ENCODE measurements around the gene GRIA3.

GRIA3 gene

GRCh38 chrX:123313486-123313885 lies 129.4 kb downstream of the GRIA3 start:
- no peak overlapping the region for H3K4me3 ChIP-seq (ENCODE audit: low read depth, low read length)
- TF ChIP-seq MAX (IDR thresholded peaks at IDR 0.05; ENCODE audit: low read depth, low read length) (no peak), CTCF (IDR thresholded peaks at IDR 0.05; ENCODE audit: low read depth, low read length) (no peak), MYC (IDR thresholded peaks at IDR 0.05; ENCODE audit: low read depth, low read length) (no peak), POLR2A (IDR thresholded peaks at IDR 0.05; ENCODE audit: extremely low read depth, insufficient read length) (no peak)
- DNase-seq (ENCODE audit: low read depth): no peak

- H3K4me3 ChIP-seq (ENCODE audit: low read depth, low read length): no peak overlapping the region
- no peak for DNase-seq (ENCODE audit: low read depth)
- TF ChIP-seq CTCF (IDR thresholded peaks at IDR 0.05; ENCODE audit: low read depth, low read length) (no peak), POLR2A (IDR thresholded peaks at IDR 0.05; ENCODE audit: extremely low read depth, insufficient read length) (no peak), MAX (IDR thresholded peaks at IDR 0.05; ENCODE audit: low read depth, low read length) (no peak), MYC (IDR thresholded peaks at IDR 0.05; ENCODE audit: low read depth, low read length) (no peak)
Observed at GRCh38 chrX:123320622-123321021, 136.5 kb downstream of the GRIA3 start.

GRCh38 chrX:123322536-123322935 lies 138.5 kb downstream of the GRIA3 start:
- no peak for DNase-seq (ENCODE audit: low read depth)
- H3K4me3 ChIP-seq (ENCODE audit: low read depth, low read length): no peak overlapping the region
- no peak for TF ChIP-seq MAX (IDR thresholded peaks at IDR 0.05; ENCODE audit: low read depth, low read length)
- TF ChIP-seq CTCF (IDR thresholded peaks at IDR 0.05; ENCODE audit: low read depth, low read length): no peak
- no peak for TF ChIP-seq POLR2A (IDR thresholded peaks at IDR 0.05; ENCODE audit: extremely low read depth, insufficient read length)
- TF ChIP-seq MYC (IDR thresholded peaks at IDR 0.05; ENCODE audit: low read depth, low read length): no peak

- no peak overlapping the region for H3K4me3 ChIP-seq (ENCODE audit: low read depth, low read length)
- DNase-seq (ENCODE audit: low read depth): no peak
- TF ChIP-seq MAX (IDR thresholded peaks at IDR 0.05; ENCODE audit: low read depth, low read length) (no peak), MYC (IDR thresholded peaks at IDR 0.05; ENCODE audit: low read depth, low read length) (no peak), CTCF (IDR thresholded peaks at IDR 0.05; ENCODE audit: low read depth, low read length) (no peak), POLR2A (IDR thresholded peaks at IDR 0.05; ENCODE audit: extremely low read depth, insufficient read length) (no peak)
Observed at GRCh38 chrX:123324625-123325024, 140.5 kb downstream of the GRIA3 start.

GRCh38 chrX:123330229-123330942 lies 146.3 kb downstream of the GRIA3 start:
- TF ChIP-seq MYC (IDR thresholded peaks at IDR 0.05; ENCODE audit: low read depth, low read length) (no peak), POLR2A (IDR thresholded peaks at IDR 0.05; ENCODE audit: extremely low read depth, insufficient read length) (no peak), CTCF (IDR thresholded peaks at IDR 0.05; ENCODE audit: low read depth, low read length) (no peak), MAX (IDR thresholded peaks at IDR 0.05; ENCODE audit: low read depth, low read length) (no peak)
- H3K4me3 ChIP-seq (ENCODE audit: low read depth, low read length): no peak overlapping the region
- no peak for DNase-seq (ENCODE audit: low read depth)

Measured in NB4 (cell line).